Fibroblast of the aortic adventitia (primary cell): ENCODE measurements around the gene TDRD1. TPM values are rescaled to one million over a fixed set of nuclear protein-coding genes. Genes with fewer than 3 reads are reported as not detected.

Source experiments
- DNase-seq: peaks from one replicate; pipeline ENCODE4 v3.0.0-alpha.2; 2010; ENCODE audit warnings: low read depth
- H3K4me3 ChIP-seq: 2 replicates; pipeline ENCODE4 v1.5.1; 2011; ENCODE audit warnings: low read depth, mild to moderate bottlenecking, control low read depth, low read length, moderate library complexity
- total RNA-seq: library from RNA; depleted of rRNA; stranded (reverse); fragments of >200 nt; gene quantifications from 2 replicates; pipeline ENCODE4 v1.2.3, GENCODE V29; 2012; ENCODE audit warnings: low replicate concordance
- TF ChIP-seq, protein P1 (sequence below): IDR thresholded peaks from 2 replicates; pipeline ENCODE4 v1.5.1; 2011; ENCODE audit warnings: mild to moderate bottlenecking, low read length, control low read depth, inconsistent platforms; ENCODE audit not compliant: insufficient read depth

Gene TDRD1
- total RNA-seq, 1 donor: 0.45 TPM

DNA sequence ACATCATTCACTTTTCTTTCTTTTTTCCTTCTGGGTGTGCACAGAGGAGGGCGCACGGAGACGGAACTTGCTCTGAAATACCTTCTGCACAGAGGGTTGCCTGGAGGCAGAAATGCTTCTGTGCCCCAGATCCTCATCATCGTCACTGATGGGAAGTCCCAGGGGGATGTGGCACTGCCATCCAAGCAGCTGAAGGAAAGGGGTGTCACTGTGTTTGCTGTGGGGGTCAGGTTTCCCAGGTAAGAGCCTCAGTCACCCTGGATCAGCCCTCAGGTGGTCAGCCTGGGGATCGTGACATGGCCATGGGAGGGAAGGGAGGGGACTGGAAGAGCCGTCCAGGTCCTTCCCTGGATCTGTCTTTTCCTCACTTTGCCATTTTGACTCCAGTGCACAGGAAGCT lies 93.5 kb downstream of the TDRD1 start:
- H3K4me3 ChIP-seq: no peak overlapping the region
- DNase-seq: no peak
- TF ChIP-seq, protein P1, sequence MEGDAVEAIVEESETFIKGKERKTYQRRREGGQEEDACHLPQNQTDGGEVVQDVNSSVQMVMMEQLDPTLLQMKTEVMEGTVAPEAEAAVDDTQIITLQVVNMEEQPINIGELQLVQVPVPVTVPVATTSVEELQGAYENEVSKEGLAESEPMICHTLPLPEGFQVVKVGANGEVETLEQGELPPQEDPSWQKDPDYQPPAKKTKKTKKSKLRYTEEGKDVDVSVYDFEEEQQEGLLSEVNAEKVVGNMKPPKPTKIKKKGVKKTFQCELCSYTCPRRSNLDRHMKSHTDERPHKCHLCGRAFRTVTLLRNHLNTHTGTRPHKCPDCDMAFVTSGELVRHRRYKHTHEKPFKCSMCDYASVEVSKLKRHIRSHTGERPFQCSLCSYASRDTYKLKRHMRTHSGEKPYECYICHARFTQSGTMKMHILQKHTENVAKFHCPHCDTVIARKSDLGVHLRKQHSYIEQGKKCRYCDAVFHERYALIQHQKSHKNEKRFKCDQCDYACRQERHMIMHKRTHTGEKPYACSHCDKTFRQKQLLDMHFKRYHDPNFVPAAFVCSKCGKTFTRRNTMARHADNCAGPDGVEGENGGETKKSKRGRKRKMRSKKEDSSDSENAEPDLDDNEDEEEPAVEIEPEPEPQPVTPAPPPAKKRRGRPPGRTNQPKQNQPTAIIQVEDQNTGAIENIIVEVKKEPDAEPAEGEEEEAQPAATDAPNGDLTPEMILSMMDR: no peak

DNA sequence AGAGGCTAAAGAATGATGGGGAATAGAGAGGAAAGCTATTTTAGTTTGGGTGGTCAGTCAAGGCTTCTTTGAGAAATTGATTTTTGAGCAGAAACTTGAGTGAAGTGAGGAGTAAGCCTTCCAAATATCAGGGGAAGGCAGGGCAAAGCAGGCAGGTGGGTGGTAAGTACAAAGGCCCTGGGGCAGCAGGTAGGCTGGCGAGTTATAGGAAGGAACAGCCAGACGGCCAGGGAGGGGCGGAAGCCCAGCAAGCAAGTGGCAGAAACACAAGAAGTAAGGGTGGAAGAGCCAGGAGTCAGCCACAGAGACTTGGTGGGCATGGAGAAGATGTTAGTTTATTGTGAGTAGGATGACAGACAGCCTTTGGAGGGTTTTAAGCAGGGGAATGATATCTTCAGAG lies 94.8 kb downstream of the TDRD1 start:
- no peak for DNase-seq
- H3K4me3 ChIP-seq: no peak overlapping the region
- TF ChIP-seq, protein P1: no peak

GRCh38 chr10:114274616-114275453 lies 95.7 kb downstream of the TDRD1 start:
- DNase-seq: no peak
- TF ChIP-seq, protein P1: no peak
- no peak overlapping the region for H3K4me3 ChIP-seq

DNA sequence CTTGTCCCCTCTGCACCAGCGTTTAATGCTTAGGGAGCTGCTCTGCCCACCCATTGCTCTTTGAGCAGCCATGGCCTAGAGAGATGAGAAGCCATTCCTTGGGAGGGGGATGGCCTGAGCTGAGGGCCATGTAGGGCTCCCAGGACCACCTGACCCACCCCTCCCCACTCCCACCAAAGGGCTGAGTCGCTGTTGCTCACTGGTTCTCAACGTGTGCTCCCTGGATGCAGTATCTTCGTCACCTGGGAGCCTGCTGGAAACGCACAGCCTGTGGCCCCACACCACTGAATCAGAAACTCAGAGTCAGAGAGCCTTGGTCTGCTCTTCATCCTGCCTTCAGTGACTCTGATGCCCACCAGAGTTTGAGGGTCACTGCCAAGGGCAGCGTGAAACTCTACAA lies 96.9 kb downstream of the TDRD1 start:
- TF ChIP-seq, protein P1: no peak
- no peak for DNase-seq
- no peak overlapping the region for H3K4me3 ChIP-seq

DNA sequence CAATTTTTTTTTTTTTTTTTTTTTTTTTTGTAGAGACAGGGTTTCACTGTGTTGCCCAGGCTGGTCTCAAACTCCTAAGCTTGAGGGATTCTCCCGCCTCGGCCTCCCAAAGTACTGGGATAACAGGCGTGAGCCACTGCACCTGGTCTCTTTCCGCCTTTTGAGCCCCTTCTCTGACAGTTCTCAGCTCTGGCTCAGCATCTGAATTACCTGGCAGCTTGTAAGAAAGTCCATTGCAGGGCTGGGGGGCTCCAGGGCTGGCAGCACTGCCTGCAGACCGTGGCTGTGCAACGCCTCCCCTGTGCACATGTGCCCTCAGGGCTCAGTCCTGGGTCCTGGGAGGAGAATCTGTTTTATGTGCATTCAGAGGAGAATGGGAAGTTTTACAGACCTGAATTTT lies 97.5 kb downstream of the TDRD1 start:
- DNase-seq: no peak
- TF ChIP-seq, protein P1: no peak
- H3K4me3 ChIP-seq: no peak overlapping the region

DNA sequence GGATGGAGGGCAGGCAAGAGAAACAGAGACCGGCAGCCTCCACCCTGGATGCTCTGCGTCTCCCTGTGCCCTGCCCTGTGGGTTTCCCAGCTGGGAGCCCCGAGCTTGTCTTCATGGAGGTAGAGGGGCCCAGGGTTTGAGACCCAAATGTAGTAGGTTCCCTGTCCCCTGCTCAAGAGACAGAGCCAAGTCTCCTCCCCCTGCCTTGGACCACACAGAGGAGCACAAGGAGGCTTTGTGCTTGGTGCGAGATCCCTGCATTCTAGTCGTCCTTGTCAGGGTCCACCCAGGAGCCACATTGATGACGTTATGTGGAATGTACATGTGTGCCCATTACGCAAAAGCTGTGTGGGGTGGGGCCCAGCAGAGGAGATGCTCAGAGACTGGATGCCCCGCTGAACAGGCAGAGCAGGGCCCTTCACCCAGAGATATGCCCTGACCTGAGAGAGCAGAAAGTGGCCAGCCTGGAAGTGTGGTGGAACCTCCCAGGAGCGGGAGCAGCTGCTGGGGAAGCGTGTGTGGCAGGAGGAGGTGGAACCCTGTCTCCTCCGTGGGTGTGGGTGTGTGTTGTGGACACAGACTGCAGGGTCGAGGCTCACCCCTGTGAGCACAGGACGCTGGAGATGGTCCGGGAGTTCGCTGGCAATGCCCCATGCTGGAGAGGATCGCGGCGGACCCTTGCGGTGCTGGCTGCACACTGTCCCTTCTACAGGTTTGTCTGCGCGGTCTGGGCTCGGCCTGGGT lies 99.2 kb downstream of the TDRD1 start:
- H3K4me3 ChIP-seq: no peak overlapping the region
- no peak for DNase-seq
- TF ChIP-seq, protein P1: no peak
